GM12878 (cell line): ENCODE data around the gene CSNK1G3. TPM values are rescaled to one million over a fixed set of nuclear protein-coding genes. Genes with fewer than 3 reads are reported as not detected.

Source experiments
- ASH2L ChIP-seq: fragments of 300-600, 200-600 bp; sonication (generic); IDR thresholded peaks from 2 replicates; pipeline ENCODE4 v1.6.1; 2017; ENCODE audit warnings: low read depth, mild to moderate bottlenecking, borderline replicate concordance
- ATF2 ChIP-seq: IDR thresholded peaks from 2 replicates; pipeline ENCODE4 v1.6.1; 2012; ENCODE audit warnings: low read length, inconsistent platforms
- BACH1 ChIP-seq: fragments of 450-650 bp; IDR thresholded peaks from 2 replicates; pipeline ENCODE4 v1.6.1; 2017; ENCODE audit warnings: mild to moderate bottlenecking, borderline replicate concordance
- CBFB ChIP-seq: IDR thresholded peaks from 2 replicates; pipeline ENCODE4 v1.6.1; 2016; ENCODE audit warnings: antibody characterized with exemption, low read depth
- CEBPB ChIP-seq, 2 experiments: fragments of 150-350 bp in 1 of 2; IDR thresholded peaks; 2 replicates each; pipeline ENCODE4 v1.6.1; 2012 to 2014; ENCODE audit warnings: low read depth in 2 of 2, low read length in 2 of 2, borderline replicate concordance in 1 of 2, inconsistent platforms in 1 of 2
- CHD1 ChIP-seq: IDR thresholded peaks from 2 replicates; pipeline ENCODE4 v1.6.1; 2012; ENCODE audit warnings: low read depth, low read length, improper control_type of control experiment
- E2F4 ChIP-seq: IDR thresholded peaks from 2 replicates; pipeline ENCODE4 v1.6.1; 2012; ENCODE audit warnings: low read depth, low read length, improper control_type of control experiment
- E4F1 ChIP-seq: fragments of 450-650 bp; IDR thresholded peaks from 2 replicates; pipeline ENCODE4 v1.6.1; 2018; ENCODE audit warnings: borderline replicate concordance, mild to moderate bottlenecking; ENCODE audit not compliant: partially characterized antibody
- HDAC2 ChIP-seq: fragments of 200-600 bp; sonication (generic); IDR thresholded peaks from 2 replicates; pipeline ENCODE4 v1.6.1; 2017
- IKZF2 ChIP-seq, 2 experiments: fragments of 450-650 bp; IDR thresholded peaks; 2 replicates each; pipeline ENCODE4 v1.6.1; 2017; ENCODE audit warnings: mild to moderate bottlenecking in 2 of 2, moderate library complexity in 2 of 2
- LARP7 ChIP-seq: fragments of 450-650 bp; IDR thresholded peaks from 2 replicates; pipeline ENCODE4 v1.6.1; 2017; ENCODE audit warnings: mild to moderate bottlenecking
- MTA3 ChIP-seq: IDR thresholded peaks from 2 replicates; pipeline ENCODE4 v1.6.1; 2012; ENCODE audit warnings: low read length, inconsistent platforms, borderline replicate concordance
- MXI1 ChIP-seq: fragments of 150-350 bp; IDR thresholded peaks from 2 replicates; pipeline ENCODE4 v1.6.1; 2011; ENCODE audit warnings: low read depth, mild to moderate bottlenecking, inconsistent platforms, low read length, improper control_type of control experiment
- MYC ChIP-seq: IDR thresholded peaks from 2 replicates; pipeline ENCODE4 v1.6.1; 2011; ENCODE audit warnings: mild to moderate bottlenecking, low read length, moderate library complexity, inconsistent platforms; ENCODE audit not compliant: insufficient read depth, insufficient replicate concordance, insufficient read length, severe bottlenecking
- NFIC ChIP-seq: IDR thresholded peaks from 2 replicates; pipeline ENCODE4 v1.6.1; 2012; ENCODE audit warnings: low read depth, mild to moderate bottlenecking, inconsistent platforms, low read length, moderate library complexity
- NFYA ChIP-seq: IDR thresholded peaks from 2 replicates; pipeline ENCODE4 v1.6.1; 2011; ENCODE audit warnings: low read depth, mild to moderate bottlenecking, low read length, improper control_type of control experiment, borderline replicate concordance
- RBBP5 ChIP-seq: fragments of 200-600 bp; sonication (generic); conservative IDR thresholded peaks from 2 replicates; pipeline ENCODE4 v1.6.1; 2016
- SIX5 ChIP-seq: IDR thresholded peaks from 2 replicates; pipeline ENCODE4 v1.6.1; 2011; ENCODE audit warnings: mild to moderate bottlenecking, low read depth, low read length, moderate library complexity; ENCODE audit not compliant: severe bottlenecking
- SMARCA5 ChIP-seq: fragments of 450-650 bp; IDR thresholded peaks from 2 replicates; pipeline ENCODE4 v1.6.1; 2017; ENCODE audit warnings: mild to moderate bottlenecking
- TCF3 ChIP-seq: IDR thresholded peaks from 2 replicates; pipeline ENCODE4 v1.6.1; 2012; ENCODE audit warnings: low read depth, mild to moderate bottlenecking, low read length, borderline replicate concordance; ENCODE audit not compliant: insufficient read depth
- ZBTB11 ChIP-seq: fragments of 450-650 bp; formaldehyde crosslinking; IDR thresholded peaks from 2 replicates; pipeline ENCODE4 v1.5.0; 2022; ENCODE audit warnings: mild to moderate bottlenecking, missing genetic modification characterization
- polyA plus RNA-seq, 11 experiments: library from polyadenylated mRNA; depleted of rRNA in 4 of 11; unstranded in 6 of 11; stranded (reverse) in 5 of 11; fragments of >200 nt; fragmentation: Nextera tagmentation in 4 of 11; fragmentation: Illumina TruSeq in 1 of 11; extraction: Ambion mirVana in 4 of 11; extraction: Trizol in 1 of 11; gene quantifications; 1 replicate in 1 of 11; 2 replicates in 10 of 11; pipeline versions ENCODE4 v1.2.1 to v1.2.3, GENCODE V29; 2011 to 2016; ENCODE audit warnings: inconsistent platforms in 2 of 11, missing spikeins in 2 of 11, low read depth in 1 of 11
- total RNA-seq, 4 experiments: library from RNA; depleted of rRNA in 3 of 4; stranded (reverse); fragments of >200 nt in 3 of 4; fragmentation: Illumina TruSeq in 1 of 4; extraction: Trizol in 1 of 4; gene quantifications; 2 replicates each; pipeline versions ENCODE4 v1.2.1 to v1.2.3, GENCODE V29; 2013 to 2021

The CSNK1G3 gene
- total and polyA plus RNA-seq, 10 of the 15 experiments (the other 5 are each of a cell fraction or from before 2014, with no cell fraction given): 7.4 to 24.1 (median 17.9) TPM

GRCh38 chr5:123512611-123513461, 859 bp downstream of the CSNK1G3 start (continued):
- TF ChIP-seq CBFB: no peak
- no peak for TF ChIP-seq E4F1
- TF ChIP-seq CHD1: no peak
- no peak for TF ChIP-seq ZBTB11
- no peak for TF ChIP-seq SIX5
- TF ChIP-seq SMARCA5: no peak
- TF ChIP-seq CEBPB (IDR thresholded peaks at IDR 0.05; ENCODE audit: borderline replicate concordance in 1 of 2, low read depth in 2 of 2, low read length in 2 of 2): no peak
- TF ChIP-seq MYC: no peak
- TF ChIP-seq MTA3: no peak
- peak; percentile 65 to 69 for TF ChIP-seq IKZF2 (IDR thresholded peaks at IDR 0.05)
- TF ChIP-seq TCF3: no peak
- no peak for TF ChIP-seq HDAC2
- TF ChIP-seq RBBP5: no peak
- no peak for TF ChIP-seq E2F4
- TF ChIP-seq NFYA: no peak
- TF ChIP-seq MXI1: peak; percentile 83
- no peak for TF ChIP-seq NFIC
- 0 out of 2 replicates have a peak, but pooled peaks have one; percentile 11 for TF ChIP-seq ATF2
- TF ChIP-seq LARP7: no peak
- peak; percentile 37; the same call in 1 of the 2 replicates for TF ChIP-seq BACH1
- TF ChIP-seq ASH2L: no peak
